Measurements from ENCODE around the gene PRF1.

Gene PRF1

GRCh38 chr10:70576803-70577517 lies 25.6 kb downstream of the PRF1 start:
- DNase-seq (ENCODE audit: low spot score) = peak; percentile 58

- peak; percentile 72 for DNase-seq (ENCODE audit: low spot score)
These were observed 26.4 kb downstream of the PRF1 start for GRCh38 chr10:70575874-70576802.

DNA sequence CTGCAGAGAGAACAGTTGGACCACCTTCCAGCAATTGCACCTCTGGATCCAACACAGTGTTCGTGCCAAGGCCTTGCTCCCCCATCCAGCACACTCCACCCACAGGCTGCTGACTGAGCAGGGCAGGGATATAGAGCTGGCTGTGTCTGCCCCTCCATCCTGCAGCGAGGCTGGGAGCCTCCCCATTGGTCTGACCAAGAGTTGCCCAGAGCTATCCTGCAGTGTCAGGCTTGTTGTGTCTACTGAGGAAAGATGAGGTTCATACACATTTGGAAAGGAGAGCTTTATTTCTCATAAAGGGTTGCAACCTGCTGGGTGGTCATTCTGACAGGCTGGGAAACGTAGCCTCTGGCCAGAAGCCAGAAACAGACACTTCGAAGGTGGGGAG lies 27.1 kb downstream of the PRF1 start:
- no peak for DNase-seq (ENCODE audit: low spot score)

DNA sequence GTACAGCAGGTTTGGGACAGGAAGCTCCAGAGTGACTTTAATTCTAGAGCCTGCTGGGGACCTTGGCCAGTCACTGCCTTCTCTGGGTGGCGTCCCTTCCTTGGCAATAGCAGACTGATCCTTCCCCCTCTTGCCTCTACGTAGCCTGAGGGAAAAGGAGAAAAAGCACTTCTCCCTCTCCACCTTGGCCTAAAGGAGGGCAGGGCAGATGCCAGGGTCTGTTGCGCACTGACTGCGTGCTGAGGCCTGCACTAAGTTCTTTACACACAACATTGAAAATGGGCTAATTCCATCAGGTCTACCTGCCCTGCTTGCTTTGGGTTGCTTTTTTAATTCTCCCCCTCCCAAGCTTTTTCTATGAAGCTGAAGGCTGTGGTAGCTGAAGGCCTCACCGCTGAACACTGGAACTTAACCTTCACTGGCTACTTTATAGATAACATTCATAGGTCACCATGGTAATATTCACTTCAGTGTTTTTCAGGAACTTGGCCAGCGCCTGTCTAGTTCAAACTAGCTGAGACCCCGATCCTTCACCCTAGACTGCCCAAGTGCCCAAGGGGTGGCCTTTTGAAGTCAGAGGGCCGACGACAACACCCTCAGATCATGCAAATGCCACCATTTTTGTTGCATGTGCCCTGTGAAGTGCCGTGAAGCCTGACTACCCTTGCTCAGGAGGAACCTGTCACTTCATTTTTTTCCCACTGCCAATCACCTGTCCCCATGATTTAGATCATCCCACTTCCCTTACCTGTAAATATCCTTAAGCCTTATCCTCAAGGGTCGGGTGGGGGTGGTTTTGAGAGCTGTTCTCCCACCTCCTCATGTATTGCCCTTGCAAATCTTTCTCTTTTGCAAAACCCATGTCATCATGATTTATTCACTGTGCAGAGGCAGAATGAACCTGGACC lies 28.7 kb downstream of the PRF1 start:
- DNase-seq (ENCODE audit: low spot score) = no peak

DNA sequence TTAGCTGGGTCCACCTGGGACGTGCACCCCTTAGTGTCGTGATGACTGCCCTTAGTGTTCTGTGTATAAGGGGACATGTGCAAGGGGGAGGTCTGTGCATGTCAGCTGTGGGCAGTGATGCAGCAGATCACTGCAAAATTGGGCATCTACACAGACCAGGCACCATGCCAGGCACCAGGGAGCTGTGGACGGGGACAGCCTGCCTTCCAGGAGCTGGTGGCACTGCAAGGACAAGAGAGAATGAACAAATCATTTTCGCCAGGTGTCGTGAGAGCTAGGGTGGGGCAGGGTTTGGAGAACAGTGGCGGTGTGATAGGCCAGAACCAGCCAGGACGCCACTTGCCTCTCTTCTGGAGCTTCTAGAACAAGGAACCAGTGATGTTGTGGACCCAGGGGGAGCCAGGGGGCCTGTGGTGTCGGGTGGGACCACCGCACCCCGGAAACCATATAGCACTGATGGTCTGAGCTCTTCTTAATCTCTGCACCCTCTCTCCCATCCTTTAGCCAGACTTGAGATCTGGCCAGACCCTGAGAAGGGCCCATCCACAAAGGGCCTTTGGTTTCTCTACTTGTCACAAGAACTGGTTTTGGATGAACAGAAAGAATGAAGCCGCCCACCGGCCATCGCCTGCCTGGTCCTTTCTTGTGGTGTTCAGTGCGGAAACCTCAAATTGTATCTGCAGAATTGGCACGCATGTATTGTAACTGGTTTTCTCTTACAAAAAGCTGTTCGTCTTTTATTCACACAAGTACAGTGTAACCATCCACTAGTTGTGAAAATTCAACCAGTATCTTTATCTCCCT lies 30.7 kb downstream of the PRF1 start:
- no peak for DNase-seq (ENCODE audit: low spot score)

DNA sequence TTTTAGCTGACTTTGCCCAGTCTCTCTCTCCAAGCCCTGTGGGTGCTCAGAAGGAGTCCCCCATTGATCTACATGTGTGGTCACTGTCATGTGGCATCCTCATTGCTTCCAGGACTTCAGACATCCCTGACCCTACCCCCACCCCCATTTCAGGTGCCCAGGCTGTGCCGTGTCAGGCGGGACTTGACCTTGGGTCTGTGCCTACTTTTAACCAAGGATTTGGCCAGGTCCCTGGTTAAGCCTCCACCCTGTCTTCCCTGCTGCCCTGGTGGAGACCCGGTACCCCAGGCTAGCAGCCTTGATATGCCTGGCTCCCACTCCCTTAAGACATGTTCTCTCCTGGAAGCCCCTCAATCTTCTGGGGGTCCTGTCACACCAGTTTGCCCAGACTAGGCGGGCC lies 31.3 kb downstream of the PRF1 start:
- DNase-seq (ENCODE audit: low spot score) = no peak

- no peak for DNase-seq (ENCODE audit: low spot score)
These were observed 33.6 kb downstream of the PRF1 start for GRCh38 chr10:70568781-70569495.

DNA sequence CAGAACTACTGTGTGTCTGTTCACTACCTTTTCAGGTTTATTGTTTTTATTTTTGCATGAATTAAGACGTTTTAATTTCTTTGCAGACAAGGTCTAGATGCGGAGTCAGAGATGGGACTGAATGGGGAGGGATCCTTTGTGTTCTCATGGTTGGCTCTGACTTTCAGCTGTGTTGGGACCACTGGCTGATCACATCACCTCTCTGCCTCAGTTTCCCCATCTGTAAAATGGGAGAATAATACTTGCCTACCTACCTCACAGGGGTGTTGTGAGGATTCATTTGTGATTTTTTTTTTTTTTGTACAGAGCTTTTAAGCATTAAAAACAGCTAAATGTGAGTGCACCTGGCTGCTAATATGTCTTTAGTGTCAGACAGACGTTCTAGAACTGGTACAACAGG lies 34.4 kb downstream of the PRF1 start:
- DNase-seq (ENCODE audit: low spot score) = no peak

- DNase-seq (ENCODE audit: low spot score) = no peak
These were observed 34.9 kb downstream of the PRF1 start for GRCh38 chr10:70567603-70568002.

DNA sequence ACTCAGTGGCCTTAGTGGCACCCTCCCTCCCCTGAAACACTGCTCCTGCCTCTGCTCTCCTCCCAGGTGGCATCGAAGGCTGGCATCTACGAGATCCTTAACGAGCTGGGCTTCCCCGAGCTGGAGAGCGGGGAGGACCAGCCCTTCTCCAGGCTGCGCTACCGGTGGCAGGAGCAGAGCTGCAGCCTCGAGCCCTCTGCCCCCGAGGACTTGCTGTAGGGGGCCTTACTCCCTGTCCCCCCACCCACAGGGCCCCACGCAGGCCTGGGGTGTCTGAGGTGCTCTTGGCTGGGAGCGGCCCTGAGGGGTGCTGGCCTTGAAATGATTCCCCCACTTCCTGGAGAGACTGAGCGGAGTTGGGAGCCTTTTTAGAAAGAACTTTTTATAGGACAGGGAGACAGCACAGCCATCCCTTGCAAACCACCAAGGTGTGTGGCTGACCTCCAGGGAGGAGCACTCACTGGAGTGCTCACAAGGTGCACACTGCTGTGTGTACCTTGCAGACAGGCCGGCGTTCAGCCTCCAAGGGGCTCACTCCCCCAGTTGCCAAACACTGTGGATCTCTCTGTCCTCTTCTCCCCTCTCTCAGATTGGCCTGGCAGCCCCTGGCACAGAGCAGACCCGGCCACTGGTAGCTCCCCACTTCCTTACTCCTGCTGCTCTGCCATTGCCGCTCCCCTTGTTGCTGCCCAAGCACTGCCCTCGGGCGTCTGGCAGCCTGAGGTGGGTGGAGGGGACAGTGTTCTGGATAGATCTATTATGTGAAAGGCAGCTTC lies 35.8 kb downstream of the PRF1 start:
- DNase-seq (ENCODE audit: low spot score) = no peak

GRCh38 chr10:70565556-70566514 lies 36.7 kb downstream of the PRF1 start:
- DNase-seq (ENCODE audit: low spot score) = no peak

DNA sequence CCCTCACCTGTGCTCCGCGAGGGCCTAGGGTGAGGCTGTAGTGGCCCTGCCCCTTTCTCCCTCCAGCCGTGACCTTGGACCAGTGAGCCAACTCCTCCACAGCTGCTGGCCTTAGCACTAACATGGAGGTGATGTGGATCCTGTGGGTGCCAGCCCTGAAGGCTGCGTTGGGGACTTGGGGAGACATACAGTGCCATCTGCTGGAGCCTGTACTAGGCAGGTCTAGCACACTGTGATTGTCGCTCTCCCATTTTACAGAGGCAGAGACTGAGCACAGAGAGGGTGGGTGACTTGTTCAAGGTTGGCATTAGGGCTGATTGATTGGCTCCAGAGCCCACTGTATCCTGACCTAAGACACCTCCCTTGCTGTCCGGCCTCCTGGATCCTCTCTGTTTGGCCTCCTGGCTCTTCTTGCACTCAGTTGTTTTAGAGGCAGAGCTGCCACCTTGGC lies 37.6 kb downstream of the PRF1 start:
- no peak for DNase-seq (ENCODE audit: low spot score)

DNA sequence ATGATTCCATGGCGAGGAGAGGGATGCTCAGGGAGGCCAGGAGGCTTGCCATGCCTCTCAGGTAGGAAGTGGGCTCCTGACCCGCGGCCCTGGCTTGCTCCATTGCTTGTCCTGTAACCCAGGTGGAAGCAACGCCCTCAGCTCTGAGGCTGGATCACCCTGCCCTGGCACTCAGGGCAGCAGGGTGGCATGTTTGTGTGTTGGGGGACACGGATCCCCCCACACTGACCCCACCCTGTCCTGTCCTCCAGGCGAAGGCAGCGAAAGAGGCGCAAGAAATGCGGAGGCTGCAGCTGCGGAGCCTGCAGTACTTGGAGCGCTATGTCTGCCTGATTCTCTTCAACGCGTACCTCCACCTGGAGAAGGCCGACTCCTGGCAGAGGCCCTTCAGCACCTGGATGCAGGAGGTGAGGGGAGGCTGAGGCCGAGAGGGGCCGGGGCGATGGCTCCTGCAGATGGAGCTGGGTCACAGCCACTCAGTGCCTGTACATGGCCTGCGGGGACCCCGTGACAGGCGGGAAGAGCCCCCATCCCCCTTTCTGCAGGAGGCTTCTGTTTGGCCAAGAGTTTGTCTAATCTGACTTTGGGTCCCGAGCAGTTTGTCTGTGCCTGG lies 38.3 kb downstream of the PRF1 start:
- DNase-seq (ENCODE audit: low spot score) = no peak

- no peak for DNase-seq (ENCODE audit: low spot score)
These were observed 39.3 kb downstream of the PRF1 start for GRCh38 chr10:70563230-70563629.

- no peak for DNase-seq (ENCODE audit: low spot score)
These were observed 40.3 kb downstream of the PRF1 start for GRCh38 chr10:70562036-70562755.

DNA sequence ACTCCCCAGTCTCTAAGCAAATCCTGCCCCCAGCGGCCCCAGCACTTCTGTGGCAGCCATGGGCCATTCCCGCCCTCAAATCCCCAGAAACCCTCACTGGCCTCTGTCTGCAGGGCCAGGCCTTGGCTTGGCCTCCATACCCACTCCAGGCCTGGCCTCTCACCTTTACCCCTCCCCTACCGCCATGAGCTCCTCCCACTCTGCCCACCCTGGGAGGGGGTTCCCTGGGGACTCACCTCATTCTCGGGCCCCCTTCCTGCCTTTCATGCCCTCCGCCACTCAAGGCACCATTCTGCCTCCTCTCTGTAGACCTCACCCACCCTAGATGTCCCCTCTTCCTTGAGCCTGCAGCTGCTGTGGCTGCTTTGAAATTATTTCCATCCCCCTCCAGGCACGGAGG lies 41.0 kb downstream of the PRF1 start:
- DNase-seq (ENCODE audit: low spot score) = no peak

- no peak for DNase-seq (ENCODE audit: low spot score)
These were observed 41.5 kb downstream of the PRF1 start for GRCh38 chr10:70561070-70561469.

- no peak for DNase-seq (ENCODE audit: low spot score)
These were observed 42.0 kb downstream of the PRF1 start for GRCh38 chr10:70560511-70560941.
